CD1c-positive myeloid dendritic cell (primary cell): ENCODE measurements around the gene U2SURP.
A peak's percentile ranks its signal among the peaks of the same experiment; 100 is the strongest.
"Not testable (repeated sequence)": the region's sequence is repeated elsewhere in the genome, so short reads cannot be mapped to it uniquely, and the experiment has no call there.

Source experiments
- DNase-seq: peaks from one replicate; pipeline ENCODE4 v3.0.0-alpha.2; 2016; ENCODE audit errors: extremely low spot score

U2SURP gene

DNA sequence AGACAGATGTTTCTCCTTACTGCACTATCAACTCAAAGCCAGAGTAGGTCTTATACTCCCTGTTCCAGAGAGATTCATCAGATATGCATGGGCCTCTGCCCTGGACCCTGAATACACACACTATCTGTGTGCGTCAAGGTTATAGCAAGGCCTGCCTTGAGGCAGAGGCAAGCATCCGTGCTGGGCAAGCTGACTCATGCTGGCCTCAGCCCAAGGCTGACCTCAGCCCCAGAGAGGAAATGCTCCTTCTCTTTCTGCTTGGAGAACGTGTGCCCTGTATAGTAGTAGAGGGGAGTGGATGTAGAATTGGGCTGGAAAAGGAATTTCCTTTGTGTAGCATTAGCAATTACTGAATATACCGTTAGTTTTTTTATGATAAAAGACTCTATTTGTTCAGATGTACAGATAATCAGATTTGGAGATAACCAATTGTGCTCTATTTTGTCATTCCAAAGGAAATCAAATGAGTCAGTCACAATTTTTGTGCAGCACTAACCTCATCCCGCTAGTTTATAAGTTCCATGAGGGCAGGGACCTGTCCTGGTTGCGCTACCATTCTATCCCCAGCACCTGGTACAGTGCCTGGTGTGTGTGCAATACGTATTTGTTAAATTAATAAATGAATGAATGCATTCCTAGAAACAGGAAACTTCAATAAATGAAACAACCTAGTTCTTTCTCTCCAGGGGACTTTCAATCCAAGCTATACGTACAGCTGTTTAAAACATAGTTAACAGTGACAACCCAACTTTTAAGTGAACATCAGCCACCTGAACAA, 24.6 kb upstream of the U2SURP start:
- DNase-seq, result peak; percentile 63

DNA sequence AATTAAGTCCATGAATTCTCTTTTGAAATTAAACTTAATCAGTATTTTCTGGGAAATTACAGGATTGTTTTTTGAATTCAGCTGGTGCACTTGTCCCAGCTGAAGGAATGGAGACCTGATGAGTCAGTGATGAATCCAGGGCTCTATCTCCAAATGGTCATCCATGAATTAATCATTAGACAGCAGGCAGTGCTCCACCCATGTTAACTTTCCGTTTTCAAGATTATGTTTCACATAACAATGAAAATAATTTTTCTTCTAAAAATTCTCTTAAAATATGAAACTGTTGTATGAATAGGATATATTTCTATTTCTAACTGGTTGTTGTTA, 24.0 kb upstream of the U2SURP start:
- DNase-seq, result no peak

DNA sequence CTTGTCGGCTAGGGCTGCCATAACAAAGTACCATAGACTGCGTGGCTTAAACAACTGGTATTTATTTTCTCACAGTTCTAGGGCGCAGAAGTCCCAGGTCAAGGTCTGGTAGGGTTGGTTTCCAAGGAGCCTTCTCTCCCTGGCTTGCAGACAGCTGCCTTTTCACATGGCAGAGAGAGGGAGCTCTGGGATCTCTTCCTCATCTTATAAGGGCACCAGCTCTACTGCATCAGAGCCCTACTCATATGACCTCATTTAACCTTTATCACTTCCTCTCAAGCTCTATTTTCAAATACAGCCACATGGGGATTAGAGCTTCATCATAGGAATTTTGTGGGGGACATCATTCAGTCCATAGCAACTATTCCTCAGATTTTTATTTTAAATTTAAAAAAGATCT, 20.3 kb upstream of the U2SURP start:
- peak; percentile 27 for DNase-seq

DNA sequence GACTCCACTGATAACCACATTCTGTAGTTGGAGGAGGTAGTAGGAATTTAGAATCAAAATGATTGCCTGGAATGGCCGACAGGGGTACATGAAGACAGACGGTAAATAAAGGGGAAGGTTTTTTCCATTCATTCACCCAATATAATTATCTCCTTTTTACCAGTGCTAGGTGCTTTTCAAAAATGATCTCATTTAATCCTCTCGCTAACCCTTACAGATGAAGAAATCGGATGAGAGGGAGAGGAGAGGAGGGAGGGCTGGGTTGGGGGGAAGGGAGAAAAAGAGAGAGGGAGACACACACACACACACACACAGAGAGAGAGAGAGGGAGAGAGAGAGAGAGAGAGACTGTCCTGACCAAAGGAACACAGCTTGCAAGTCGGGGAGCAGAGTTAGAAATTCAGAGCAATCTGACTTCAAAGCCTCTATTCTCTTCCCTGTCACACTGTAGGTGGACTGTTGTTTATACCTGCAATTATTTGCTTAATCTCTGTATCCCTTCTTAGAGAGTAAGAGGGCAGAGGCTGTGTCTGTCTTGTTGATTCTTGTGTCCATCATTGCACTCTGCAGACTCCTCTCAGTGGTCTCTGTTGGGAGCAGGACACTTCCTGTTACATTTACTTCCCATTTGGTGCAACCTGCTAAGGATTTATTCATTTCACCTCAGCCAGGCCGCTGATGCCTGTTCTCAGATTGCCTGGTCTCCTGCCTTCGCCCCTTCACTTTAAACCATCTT, 19.2 kb upstream of the U2SURP start:
- no peak for DNase-seq

GRCh38 chr3:142983318-142983717, 18.1 kb upstream of the U2SURP start:
- no peak for DNase-seq

- DNase-seq, result no peak
Observed at GRCh38 chr3:142984255-142984654, 17.1 kb upstream of the U2SURP start.

- peak; percentile 50 for DNase-seq
Observed at GRCh38 chr3:142987080-142987700, 14.2 kb upstream of the U2SURP start.

DNA sequence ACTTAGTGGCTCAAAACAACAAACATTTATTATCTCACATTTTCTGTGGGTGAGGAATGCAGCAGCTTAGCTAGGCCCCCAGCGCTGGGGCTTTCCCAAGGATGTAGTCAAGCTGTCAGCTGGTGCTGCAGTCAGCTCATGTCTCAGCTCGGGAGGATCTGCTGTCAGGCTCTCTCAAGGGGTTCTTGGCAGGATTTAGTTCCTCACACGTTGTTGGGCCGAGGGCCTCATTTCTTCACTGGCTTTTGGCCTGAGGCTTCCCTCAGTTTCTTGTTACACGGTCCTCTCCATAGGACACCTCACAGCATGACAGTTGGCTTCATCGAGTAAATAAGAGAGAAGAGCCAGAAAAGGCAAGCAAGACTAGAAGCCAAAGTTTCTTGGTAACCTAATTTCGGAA, 13.7 kb upstream of the U2SURP start:
- DNase-seq, result no peak

DNA sequence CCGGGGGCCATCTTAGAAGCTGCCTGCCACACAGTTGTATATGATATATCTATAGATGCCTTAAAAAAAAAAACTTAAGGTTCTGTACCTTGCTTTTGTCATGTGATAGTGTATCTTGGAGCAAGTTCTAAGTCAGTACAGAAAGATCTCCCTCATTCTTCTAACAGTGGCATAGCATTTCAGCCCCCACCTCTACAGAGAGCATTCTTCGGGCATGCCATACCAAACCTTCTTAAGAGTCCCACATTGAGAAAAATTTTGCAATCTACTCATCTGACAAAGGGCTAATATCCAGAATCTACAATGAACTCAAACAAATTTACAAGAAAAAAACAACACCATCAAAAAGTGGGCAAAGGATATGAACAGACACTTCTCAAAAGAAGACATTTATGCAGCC, 13.1 kb upstream of the U2SURP start:
- not testable (repeated sequence) for DNase-seq

DNA sequence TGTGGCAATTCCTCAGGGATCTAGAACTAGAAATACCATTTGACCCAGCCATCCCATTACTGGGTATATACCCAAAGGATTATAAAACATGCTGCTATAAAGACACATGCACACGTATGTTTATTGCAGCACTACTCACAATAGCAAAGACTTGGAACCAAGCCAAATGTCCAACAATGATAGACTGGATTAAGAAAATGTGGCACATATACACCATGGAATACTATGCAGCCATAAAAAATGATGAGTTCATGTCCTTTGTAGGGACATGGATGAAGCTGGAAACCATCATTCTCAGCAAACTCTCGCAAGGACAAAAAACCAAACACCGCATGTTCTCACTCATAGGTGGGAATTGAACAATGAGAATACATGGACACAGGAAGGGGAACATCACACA, 12.5 kb upstream of the U2SURP start:
- not testable (repeated sequence) for DNase-seq

DNA sequence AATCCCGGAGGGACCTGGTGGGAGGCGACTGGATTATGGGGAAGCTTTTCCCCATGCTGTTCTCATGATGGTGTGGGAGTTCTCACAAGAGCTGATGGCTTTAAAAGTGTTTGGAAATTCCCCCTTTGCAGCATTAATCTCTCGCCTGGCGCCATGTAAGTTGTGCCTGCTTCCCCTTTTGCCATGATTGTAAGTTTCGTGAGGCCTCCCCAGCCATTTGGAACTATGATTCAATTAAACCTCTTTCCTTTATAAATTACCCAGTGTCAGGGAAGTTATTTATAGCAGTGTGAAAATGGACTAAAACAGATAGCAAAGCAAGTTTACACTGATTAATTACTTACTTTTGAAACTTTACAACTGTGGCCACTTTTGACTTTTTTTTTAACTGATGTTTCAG, 10.6 kb upstream of the U2SURP start:
- DNase-seq, result peak; percentile 54

- no peak for DNase-seq
Observed at GRCh38 chr3:142992323-142992722, 9.0 kb upstream of the U2SURP start.

DNA sequence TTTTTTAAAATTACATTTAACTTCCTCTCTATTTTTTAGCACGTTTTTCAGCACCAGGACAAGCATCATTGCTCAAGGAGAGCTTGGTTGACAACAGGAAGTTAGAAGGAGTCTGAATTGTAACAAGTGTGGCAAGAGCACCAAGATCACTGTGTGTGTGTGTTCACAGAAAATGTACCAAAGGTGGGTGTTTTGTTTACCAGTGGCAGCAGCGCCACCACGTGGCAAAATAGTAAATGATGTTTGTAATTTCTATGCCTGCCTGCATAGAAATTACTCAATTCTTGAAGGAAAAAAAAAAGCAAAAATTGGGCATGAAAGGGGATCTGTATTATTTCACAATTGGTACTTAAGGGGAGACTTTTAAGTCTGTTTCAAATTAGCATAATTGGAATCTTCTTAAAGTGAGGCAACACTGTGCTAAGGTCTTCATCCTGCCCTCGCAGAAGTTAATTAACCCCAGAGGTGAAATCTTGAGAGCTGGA, 7.4 kb upstream of the U2SURP start:
- peak; percentile 89 for DNase-seq

GRCh38 chr3:142997330-142997729, 4.0 kb upstream of the U2SURP start:
- no peak for DNase-seq

- no peak for DNase-seq
Observed at GRCh38 chr3:142998439-142998838, 2.9 kb upstream of the U2SURP start.

DNA sequence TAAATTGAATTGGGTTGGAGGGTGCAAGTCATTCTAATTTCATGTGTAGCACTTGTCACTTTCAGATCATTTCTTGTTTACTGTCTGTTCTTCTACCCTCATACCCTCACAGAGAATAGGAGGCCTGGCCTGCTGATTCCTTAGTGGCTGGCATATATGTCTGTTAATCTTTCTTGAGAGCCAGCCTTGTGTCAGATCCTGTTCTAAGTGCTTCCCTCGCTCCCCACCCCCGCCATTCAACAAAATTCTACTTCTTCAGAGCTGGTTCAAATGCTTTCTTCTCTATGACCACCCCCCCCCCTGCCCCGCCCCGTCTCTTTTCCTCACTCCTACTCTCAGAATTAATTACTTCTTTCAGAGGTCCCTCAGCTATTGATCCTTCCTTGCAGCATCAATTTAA, 1.5 kb upstream of the U2SURP start:
- no peak for DNase-seq

- no peak for DNase-seq
Observed at GRCh38 chr3:143000528-143000927, 842 bp upstream of the U2SURP start.

DNA sequence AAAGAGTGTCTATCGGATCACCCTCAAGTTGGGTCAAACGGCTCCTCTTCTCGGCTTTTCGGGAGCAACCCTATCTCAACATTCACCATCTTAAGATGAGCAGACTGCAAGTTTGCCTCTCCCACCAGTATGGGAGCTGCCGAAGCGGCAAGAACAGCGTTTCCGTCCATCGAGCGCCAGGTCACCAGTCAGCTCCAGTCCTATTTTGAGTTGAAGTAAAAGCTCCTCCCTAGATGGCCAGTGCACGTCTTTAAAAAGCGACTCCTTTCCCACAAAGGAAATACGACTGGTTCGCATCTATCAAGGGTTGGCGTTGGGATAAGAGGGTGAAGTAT, 369 bp upstream of the U2SURP start:
- DNase-seq, result no peak

GRCh38 chr3:143002083-143002712, 828 bp downstream of the U2SURP start:
- DNase-seq, result peak; percentile 64

- DNase-seq, result no peak
Observed at GRCh38 chr3:143002727-143003126, 1.4 kb downstream of the U2SURP start.

GRCh38 chr3:143004823-143005222, 3.5 kb downstream of the U2SURP start:
- DNase-seq, result no peak

GRCh38 chr3:143010024-143010423, 8.7 kb downstream of the U2SURP start:
- DNase-seq, result no peak

DNA sequence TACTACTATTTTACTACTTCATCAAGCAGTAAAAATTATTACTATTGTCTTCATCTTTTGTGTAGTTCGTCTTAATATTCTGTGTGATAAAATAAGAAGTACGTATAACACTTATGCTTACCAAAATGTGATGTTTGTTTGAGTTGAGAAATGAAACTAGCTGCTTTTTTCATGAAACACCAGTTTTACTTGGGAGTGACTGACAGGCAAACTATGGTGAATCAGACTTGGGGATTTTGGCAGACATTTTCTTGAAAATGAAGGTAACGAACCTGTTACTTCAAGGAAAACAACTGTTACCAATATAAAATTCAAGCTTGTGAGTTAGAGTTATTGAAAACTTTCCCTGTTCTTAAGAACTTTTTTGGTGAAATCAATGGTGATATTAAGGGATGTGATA, 10.3 kb downstream of the U2SURP start:
- no peak for DNase-seq
